NCI-H1694 treated with DMSO at 0.1 percent for 48 hours (cell line): ENCODE data around the gene ABR.
"Not testable (repeated sequence)": the region's sequence is repeated elsewhere in the genome, so short reads cannot be mapped to it uniquely, and the experiment has no call there.

Experiments
- DNase-seq: peaks from one replicate; lab custom pipeline; 2025; lab: John Stamatoyannopoulos, UW

ABR gene

DNA sequence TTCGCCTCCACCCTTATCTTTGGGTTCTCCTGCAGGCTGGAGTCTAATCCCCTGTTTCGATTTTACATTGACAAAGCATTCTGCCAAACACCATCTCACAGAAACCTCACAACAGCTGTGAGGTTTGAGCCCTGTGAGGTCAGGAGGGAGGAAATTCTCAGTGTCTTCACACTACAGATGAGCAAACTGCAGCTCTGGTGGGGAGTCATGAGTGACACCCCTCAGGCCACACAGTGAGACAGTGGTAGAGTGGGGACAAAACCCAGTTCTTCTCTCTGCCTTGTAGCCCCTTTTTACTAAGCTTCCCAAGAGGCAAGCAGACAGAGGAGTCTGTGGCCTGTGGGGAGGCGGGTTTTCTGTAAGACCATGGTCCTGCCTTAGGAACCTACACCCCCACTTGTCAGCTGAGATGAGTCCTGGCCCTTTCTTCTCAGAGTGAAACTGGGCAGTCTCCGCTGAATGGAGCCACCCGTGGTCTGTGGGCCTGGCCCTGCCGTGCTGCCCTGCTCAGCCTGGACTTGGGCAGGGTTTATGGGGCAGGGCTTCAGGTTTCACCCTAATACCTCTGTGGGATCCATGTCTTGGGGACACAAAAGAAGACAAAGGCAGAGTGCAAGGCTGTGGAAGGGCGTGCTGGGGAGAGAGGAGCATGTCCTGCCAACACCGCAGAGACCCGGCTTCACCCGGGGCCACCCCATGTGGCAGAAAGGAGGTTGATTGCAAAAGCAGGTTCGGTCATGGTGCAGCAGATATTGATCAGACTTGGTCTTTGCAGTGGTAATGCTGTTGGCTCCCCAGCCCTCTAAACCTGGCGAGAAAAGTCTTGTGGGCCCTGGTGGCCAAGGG is 59.0 kb downstream of the ABR start:
- DNase-seq, result no peak

DNA sequence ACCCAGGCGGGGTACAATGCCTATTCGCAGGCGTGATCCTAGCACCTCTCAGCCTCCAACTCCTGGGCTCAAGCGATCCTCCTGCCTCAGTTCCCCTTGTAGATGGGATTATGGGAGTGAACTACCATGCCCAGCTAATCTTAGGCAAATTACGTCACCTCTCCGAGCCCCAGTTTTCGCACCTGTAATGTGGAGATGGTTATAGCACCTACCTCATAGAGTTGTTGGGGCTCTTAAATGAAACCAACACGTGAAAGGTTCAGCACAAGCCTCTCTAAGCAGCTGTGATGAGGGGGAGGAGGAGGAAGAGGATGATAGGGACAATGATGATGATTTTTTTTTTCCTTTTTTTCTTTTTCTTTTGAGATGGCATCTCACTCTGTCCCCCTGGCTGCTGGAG is 59.9 kb downstream of the ABR start:
- DNase-seq, result no peak

- no peak for DNase-seq
Measured at GRCh38 chr17:1116602-1117001, 63.2 kb downstream of the ABR start.

- no peak for DNase-seq
Measured at GRCh38 chr17:1112875-1113274, 66.9 kb downstream of the ABR start.

DNA sequence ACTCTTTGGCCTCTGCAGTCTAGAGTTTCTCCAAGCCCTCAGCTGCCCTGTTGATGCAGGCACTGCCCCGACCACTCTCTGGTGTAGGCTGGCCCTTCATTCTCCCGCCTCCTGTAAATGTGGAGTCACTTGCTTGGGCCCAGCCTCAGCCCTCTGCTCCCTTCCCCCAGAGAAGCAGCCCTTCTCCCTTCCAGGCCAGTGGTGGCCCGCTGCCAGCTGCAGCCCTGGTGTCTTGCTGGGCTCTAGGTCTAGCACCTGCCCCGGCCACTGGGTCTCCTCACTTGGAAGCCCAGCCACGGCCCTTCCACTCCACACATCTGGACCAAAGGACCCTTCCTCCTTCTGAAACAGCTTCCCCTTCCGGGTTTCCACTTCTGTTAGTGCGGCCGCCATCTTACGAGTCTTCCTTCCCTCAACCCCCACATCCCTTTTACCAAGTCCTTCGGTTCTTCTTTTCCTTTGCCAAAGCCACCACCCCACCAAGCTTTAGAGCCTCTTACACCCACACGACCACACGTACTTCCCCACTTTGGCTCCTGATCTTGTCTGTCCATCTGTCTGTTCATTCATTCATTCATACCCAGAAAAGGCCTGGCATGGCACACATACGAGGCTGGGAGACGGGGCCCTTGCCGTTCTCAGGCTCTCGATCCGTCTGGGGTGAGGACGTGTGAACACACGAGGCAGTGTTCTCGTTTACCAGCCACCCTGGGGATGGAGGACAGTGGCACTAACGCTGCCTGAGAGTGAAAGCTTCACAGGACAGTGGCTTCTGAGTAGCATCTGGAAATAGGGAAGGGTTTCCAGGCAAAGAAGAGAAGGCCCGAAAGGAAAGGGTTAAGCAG is 68.0 kb downstream of the ABR start:
- DNase-seq, result no peak

GRCh38 chr17:1110862-1111598 is 68.8 kb downstream of the ABR start:
- no peak for DNase-seq

GRCh38 chr17:1110541-1110861 is 69.3 kb downstream of the ABR start:
- no peak for DNase-seq

DNA sequence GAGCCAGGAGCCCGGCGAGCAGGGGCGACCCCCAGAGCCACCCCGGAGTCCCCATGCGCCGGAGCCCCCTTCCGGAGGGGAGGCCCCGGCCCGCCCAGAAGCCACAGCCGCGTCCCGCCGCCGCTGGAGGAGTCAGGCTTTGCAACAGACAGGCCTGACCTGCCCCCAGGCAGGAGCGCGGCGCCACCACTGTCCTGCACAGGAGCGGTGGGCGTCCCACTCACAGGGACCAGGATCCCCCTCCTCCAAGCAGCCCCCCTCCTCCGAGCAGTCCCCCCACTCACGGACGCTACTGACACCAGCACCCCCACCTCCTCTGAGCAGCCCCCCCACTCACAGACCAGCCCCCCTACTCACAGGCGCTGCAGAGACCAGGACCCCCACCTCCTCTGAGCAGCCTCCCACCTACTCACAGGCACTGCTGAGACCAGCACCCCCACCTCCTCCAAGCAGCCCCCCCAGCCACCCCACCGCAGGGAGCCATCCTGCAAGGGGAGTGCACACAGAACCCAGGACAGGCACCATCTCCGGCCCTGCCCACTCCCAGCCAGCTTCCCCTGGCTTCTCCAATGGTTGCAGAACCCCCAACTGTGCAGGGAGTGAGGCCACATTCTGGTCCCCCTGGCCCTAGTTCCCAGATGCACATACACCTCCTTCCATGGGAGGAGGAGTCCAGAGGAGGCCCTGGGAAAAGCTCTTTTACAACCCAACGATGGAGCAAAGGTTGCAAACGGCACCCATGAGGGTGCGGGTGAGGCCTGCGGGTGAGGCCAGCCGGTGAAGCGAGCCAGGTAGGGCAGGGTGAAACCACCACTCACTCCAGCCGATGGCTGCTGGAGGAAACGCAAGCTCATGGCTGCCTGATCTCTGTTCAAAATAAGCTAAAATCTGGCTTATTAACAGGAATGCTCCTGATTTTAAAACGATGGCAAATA is 69.9 kb downstream of the ABR start:
- DNase-seq, result no peak

DNA sequence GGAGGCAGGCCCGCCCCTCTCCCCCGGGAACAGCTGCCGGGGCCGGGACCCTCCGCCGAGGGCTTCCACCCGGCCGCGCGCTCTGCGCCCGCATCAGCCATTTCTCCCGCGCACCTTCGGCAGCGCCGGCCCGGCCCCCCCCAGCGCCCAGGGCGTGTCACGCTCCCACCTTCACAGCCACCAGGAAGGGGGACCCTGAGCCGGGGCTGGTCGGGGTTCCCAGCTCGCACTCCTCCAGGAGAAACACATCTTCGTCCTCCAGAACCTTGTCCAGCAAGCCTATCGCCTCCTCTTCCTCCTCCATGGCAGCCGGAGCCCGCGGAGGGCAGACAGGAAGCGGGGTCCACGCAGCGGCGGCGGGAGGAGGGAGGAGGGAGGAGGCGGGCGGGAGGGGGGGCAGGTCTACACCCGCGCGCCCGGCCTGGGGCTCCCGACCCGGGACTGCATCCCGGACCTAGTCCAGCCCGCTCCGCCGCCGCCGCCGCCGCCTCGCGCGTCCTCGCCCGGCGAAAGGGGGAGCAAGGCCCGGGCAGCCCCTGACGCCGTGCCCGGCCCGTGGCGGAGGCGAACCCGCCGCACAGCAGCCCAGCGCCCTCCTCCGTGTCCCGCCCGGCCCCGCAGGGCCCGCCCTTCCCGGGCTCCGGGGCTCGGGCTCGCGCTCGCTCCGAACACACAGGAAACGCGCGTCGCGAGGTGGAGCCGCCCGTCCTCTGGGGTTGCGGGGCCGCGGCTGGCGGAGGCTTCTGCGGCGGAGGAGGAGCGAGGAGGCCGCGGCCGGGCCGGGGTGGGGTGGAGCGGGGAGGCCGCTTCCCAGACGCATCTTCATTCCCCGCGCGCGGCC is 70.8 kb downstream of the ABR start:
- DNase-seq, result no peak

GRCh38 chr17:1108478-1108764 is 71.4 kb downstream of the ABR start:
- DNase-seq, result no peak

DNA sequence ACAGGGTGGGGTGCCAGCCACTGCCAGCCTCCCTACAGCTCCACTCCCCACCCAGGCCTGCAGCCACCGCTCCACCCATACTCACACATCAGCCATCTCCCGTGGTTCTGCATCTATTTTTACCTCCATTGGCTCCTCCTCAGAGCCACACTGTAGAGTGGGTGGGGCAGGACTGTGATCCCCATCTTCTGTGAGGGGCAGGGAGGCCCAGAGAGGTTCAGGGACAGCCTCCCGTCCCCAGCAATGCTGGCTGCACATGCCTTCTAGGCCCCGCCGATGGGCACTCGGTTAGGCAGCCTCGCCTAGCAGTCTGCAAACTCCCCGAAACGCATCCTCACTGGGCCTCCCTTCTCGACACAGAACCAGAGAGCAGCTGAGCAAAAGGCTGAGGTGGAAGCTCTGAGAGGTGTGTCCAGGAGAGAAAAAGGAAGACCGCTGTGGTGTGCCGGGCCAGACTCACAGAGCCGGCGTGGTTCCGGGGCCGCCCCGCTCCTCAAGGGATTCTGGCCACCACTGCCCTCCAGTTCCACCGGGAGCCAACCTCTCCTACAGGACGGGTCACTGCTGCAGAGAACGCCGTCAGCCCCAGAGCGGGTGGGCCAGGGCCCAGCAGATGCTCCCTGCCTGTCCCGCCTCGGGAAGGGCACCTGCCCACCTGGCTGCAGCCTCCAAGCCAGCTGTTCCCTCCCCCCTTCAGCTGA is 71.9 kb downstream of the ABR start:
- DNase-seq, result no peak

DNA sequence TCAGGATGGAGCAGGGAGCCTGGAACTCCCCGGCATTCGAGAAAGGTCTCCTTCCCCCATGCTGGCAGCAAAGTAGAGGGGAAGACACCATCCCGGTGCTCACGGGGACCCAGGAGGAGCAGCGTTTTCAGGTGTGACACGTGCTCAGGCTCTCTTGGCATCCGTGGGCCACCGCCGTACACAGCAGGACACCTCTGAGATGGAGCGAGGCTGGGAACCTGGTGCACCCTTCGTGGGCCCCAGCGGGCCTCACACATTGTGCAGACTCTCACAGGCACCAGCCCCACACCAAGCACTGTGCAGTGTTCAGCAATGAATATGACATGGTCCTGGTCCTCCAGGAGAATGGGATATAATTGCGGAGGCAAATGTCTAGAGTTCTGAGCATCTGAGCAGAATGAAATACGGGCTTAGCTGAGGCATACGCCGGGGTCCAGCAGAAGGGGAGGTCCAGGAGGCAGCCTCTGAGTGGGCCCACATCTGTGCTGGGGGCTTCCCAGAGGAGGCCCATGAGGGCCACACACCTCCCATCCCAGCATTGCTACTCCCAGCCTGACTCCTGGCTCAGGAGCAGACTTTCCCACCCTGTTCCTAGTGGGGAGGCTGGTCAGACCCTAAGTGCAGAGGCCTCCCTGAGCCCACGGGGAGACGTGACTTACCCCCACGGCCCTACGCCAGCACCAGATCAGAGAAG is 72.6 kb downstream of the ABR start:
- no peak for DNase-seq

GRCh38 chr17:1104222-1104621 is 75.6 kb downstream of the ABR start:
- DNase-seq, result no peak

- no peak for DNase-seq
Measured at GRCh38 chr17:1100382-1100781, 79.4 kb downstream of the ABR start.

DNA sequence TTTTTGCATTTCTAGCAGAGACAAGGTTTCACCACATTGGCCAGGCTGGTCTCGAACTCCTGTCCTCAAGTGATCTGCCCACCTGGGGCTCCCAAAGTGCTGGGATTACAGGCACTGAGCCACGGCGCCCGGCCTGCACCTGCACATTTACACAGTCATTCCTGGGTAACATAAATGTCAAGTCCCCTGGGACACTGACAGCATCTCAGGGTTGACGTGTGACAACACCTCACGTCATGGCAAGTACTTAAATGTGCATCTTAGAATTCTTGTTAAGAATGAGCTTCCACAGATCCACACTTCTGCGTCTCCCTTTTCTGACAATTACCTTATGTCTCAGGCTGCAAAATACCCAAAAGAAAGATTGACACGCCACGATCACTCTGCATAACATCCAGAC is 80.5 kb downstream of the ABR start:
- DNase-seq, result no peak

GRCh38 chr17:1097972-1098744 is 81.6 kb downstream of the ABR start:
- DNase-seq, result not testable (repeated sequence)

DNA sequence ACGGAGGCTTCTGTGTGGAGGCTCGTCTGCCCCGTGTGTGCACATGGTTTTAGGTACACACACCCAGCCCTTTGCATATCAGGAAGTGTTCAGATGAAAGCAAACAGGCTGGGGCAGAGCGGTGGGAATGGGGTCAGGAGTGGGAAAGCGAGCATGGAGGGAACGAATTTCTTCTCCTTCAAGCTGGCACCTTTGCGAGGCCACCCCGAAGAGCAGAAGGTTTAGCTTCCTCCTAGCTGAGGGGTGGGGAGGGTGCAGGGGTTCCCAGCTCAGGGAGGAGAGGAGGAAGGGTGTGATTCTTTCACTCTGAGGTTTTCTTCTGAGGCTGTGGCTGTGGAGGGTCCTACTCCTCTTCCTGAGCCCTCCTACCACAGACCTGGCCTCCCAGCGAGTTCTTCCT is 83.6 kb downstream of the ABR start:
- DNase-seq, result no peak

DNA sequence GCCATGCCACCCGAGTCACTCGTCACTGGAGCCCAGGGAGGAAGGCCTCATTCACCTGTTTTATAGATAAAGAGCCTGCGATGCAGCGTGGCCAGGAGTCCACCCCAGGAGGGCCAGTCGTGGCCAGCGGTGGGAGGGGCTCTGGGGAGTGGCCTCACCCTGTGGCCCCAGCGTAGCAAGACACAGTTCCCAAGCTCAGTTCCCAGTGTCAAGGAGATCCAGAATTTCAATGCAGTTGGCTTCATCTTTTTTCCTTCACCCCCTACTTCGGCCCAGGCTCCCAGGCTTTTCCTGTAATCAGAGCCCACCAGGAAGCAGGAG is 84.0 kb downstream of the ABR start:
- no peak for DNase-seq
